ENCODE measurements around the gene WDR36. TPM values are rescaled to one million over a fixed set of nuclear protein-coding genes. Genes with fewer than 3 reads are reported as not detected.

WDR36 gene
- total RNA-seq, 4 donors from 2014 or later = 20.0 to 23.8 (median 22.3) TPM

DNA sequence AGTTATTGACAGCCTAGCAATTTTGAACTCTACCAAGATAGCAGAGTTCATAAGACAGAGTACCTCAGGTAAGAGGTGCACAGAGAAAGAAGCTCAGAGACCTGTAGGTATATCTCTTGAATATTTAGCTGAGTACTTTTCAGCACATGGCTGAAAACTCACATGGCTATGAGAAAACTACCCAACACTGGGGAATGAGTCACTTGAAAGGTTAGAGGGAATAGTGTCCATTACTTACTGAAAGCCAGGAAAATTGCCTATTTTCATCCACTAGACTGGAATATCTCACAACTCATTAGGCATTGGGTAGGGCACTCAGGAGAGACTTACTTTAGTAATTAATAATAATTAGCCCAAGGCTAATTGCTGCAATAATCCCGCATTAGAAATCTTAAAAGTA, 12.3 kb upstream of the WDR36 start:
- intact Hi-C loops (cut with DNase I; ENCODE audit: low total_unique reads) = no loop called here
- DNase-seq (ENCODE audit: low spot score in 2 of 2) = no peak
- TF ChIP-seq POLR2A (IDR thresholded peaks at IDR 0.05) = no peak
- TF ChIP-seq, protein P1, sequence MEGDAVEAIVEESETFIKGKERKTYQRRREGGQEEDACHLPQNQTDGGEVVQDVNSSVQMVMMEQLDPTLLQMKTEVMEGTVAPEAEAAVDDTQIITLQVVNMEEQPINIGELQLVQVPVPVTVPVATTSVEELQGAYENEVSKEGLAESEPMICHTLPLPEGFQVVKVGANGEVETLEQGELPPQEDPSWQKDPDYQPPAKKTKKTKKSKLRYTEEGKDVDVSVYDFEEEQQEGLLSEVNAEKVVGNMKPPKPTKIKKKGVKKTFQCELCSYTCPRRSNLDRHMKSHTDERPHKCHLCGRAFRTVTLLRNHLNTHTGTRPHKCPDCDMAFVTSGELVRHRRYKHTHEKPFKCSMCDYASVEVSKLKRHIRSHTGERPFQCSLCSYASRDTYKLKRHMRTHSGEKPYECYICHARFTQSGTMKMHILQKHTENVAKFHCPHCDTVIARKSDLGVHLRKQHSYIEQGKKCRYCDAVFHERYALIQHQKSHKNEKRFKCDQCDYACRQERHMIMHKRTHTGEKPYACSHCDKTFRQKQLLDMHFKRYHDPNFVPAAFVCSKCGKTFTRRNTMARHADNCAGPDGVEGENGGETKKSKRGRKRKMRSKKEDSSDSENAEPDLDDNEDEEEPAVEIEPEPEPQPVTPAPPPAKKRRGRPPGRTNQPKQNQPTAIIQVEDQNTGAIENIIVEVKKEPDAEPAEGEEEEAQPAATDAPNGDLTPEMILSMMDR (IDR thresholded peaks at IDR 0.05) = no peak
- no peak overlapping the region for H3K4me3 ChIP-seq (ENCODE audit: low read depth, poor library complexity, severe bottlenecking)
- 50 to 73% methylated on average over 1 of the region's 1 CpG for WGBS, 2 donors

DNA sequence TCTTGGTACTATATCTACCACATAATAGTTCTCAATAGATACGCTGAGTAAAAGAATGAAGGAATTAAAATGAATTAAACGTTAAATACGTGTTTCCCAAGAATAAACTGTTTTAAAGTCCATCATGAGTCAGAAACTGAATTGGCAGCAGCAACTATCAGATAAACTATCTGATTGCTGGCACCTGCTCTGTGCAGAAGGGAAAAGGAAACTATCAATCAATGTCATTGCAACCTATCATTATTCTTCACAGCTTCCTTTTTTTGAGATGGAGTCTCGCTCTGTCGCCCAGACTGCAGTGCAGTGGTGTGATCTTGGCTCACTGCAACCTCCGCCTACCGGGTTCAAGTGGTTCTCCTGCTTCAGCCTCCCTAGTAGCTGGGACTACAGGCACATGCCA, 8.8 kb upstream of the WDR36 start:
- no peak overlapping the region for H3K4me3 ChIP-seq (ENCODE audit: low read depth, poor library complexity, severe bottlenecking)
- 40 to 48% methylated on average over 7 of the region's 7 CpGs for WGBS, 2 donors
- no peak for DNase-seq (ENCODE audit: low spot score in 2 of 2)
- intact Hi-C loops (cut with DNase I; ENCODE audit: low total_unique reads) = no loop called here
- no peak for TF ChIP-seq POLR2A (IDR thresholded peaks at IDR 0.05)

- no peak overlapping the region for H3K4me3 ChIP-seq (ENCODE audit: low read depth, poor library complexity, severe bottlenecking)
- 71 to 92% methylated on average over 1 of the region's 1 CpG for WGBS, 2 donors
- DNase-seq (ENCODE audit: low spot score in 2 of 2) = no peak
- intact Hi-C loops (cut with DNase I; ENCODE audit: low total_unique reads) = no loop called here
- no peak for TF ChIP-seq POLR2A (IDR thresholded peaks at IDR 0.05)
- TF ChIP-seq, protein P1 (IDR thresholded peaks at IDR 0.05) = no peak
Measured at GRCh38 chr5:111095982-111096381, 3.8 kb downstream of the WDR36 start.

DNA sequence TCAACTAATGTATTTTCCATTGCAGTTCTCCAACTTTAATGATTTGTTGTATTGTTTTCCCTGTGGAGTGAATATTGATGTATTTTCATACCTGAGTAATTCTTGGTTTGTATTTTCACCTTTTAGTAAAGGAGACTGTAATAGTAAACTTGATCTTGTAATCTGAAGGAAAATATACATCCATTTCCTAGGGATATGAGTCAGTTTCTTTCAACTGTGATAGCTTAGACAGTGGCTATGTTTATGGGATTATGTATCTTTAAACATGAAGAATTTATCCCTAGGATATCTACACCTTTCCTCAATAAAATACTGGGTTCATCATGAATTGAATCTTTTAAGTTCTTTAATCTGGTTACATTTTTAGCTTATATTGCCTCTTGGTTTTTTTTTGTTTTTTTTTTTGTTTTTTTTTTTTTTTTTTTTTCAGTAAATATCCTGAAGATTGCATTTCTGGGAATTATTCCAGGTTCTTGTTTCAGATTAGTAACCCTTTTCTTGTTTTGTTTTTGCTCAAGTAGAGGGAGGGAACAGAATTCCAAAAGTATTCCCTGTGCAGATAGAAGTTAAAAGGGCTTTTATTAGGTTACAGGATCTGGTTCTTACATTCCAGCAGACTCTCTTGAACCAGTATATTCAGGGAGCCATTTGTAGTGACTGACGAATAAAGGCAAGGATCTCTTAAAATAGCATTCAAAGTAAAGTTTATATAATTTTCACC, 7.1 kb downstream of the WDR36 start:
- intact Hi-C loops (cut with DNase I; ENCODE audit: low total_unique reads) = no loop called here
- H3K4me3 ChIP-seq (ENCODE audit: low read depth, poor library complexity, severe bottlenecking) = no peak overlapping the region
- WGBS, 2 donors = 0 to 72% methylated on average over 1 of the region's 1 CpG
- TF ChIP-seq, protein P1 (IDR thresholded peaks at IDR 0.05) = no peak
- TF ChIP-seq POLR2A (IDR thresholded peaks at IDR 0.05) = no peak
- no peak for DNase-seq (ENCODE audit: low spot score in 2 of 2)

GRCh38 chr5:111106320-111106948, 14.3 kb downstream of the WDR36 start:
- 98 to 99% methylated on average over 2 of the region's 2 CpGs for WGBS, 2 donors
- intact Hi-C loops (cut with DNase I; ENCODE audit: low total_unique reads) = no loop called here
- TF ChIP-seq, protein P1 (IDR thresholded peaks at IDR 0.05) = no peak
- TF ChIP-seq POLR2A (IDR thresholded peaks at IDR 0.05) = no peak
- H3K4me3 ChIP-seq (ENCODE audit: low read depth, poor library complexity, severe bottlenecking) = no peak overlapping the region
- DNase-seq (ENCODE audit: low spot score in 2 of 2) = no peak

- H3K4me3 ChIP-seq (ENCODE audit: low read depth, poor library complexity, severe bottlenecking) = no peak overlapping the region
- TF ChIP-seq, protein P1 (IDR thresholded peaks at IDR 0.05) = no peak
- TF ChIP-seq POLR2A (IDR thresholded peaks at IDR 0.05) = no peak
- WGBS, 2 donors = 86 to 96% methylated on average over 2 of the region's 2 CpGs
- intact Hi-C loops (cut with DNase I; ENCODE audit: low total_unique reads) = no loop called here
- DNase-seq (ENCODE audit: low spot score in 2 of 2) = no peak
Measured at GRCh38 chr5:111107371-111107770, 15.2 kb downstream of the WDR36 start.
